Gastroesophageal sphincter (tissue), 4 donors: ENCODE measurements around the gene UBE3D. TPM values are rescaled to one million over a fixed set of nuclear protein-coding genes. Genes with fewer than 3 reads are reported as not detected.

Source experiments
- ATAC-seq: fragments of 150-250 bp; one replicate; pipeline ENCODE4 v1.9.1; 2016; ENCODE audit warnings: mild to moderate bottlenecking, moderate library complexity
- H3K27ac ChIP-seq, 4 donors: fragments of 200-600 bp; sonication (generic) in 3 of 4; 1 replicate in 3 of 4; 2 replicates in 1 of 4; pipeline ENCODE4 v1.5.1; 2016 to 2019
- H3K27me3 ChIP-seq: fragments of 200-600 bp; sonication (generic); one replicate; pipeline ENCODE4 v1.5.1; 2019
- H3K36me3 ChIP-seq, 2 donors: fragments of 200-600 bp; sonication (generic); one replicate each; pipeline ENCODE4 v1.5.1; 2019; ENCODE audit warnings: control low read depth in 1 of 2
- H3K4me1 ChIP-seq, 3 donors: fragments of 200-600 bp; sonication (generic); 1 replicate in 2 of 3; 2 replicates in 1 of 3; pipeline ENCODE4 v1.5.1; 2016 to 2019; ENCODE audit warnings: control low read depth in 2 of 3
- H3K4me3 ChIP-seq, 2 donors: fragments of 200-600 bp; sonication (generic); one replicate each; pipeline ENCODE4 v1.5.1; 2019; ENCODE audit warnings: mild to moderate bottlenecking in 1 of 2, moderate library complexity in 1 of 2
- H3K9me3 ChIP-seq, 3 donors: fragments of 200-600 bp; sonication (generic); one replicate each; pipeline ENCODE4 v1.5.1; 2017 to 2019; ENCODE audit warnings: control low read depth in 2 of 3
- EP300 ChIP-seq: sonication (generic); formaldehyde crosslinking; IDR thresholded peaks from one replicate; pipeline ENCODE4 v1.6.1; 2017; ENCODE audit warnings: antibody characterized with exemption, mild to moderate bottlenecking
- POLR2A ChIP-seq, 2 donors: fragments of 450-650 bp; IDR thresholded peaks; one replicate each; pipeline ENCODE4 v1.6.1; 2017; ENCODE audit warnings: antibody characterized with exemption in 2 of 2, mild to moderate bottlenecking in 2 of 2, moderate library complexity in 1 of 2
- POLR2AphosphoS5 ChIP-seq: sonication (generic); formaldehyde crosslinking; IDR thresholded peaks from one replicate; pipeline ENCODE4 v1.6.1; 2017; ENCODE audit warnings: antibody characterized with exemption
- WGBS, 2 donors: methylation state at CpG; one replicate each; pipeline ENCODE4 v1.1.5; 2018; ENCODE audit warnings: low coverage in 1 of 2; 5-methylcytosine and 5-hydroxymethylcytosine counted together
- total RNA-seq, 4 donors: library from RNA; depleted of rRNA; stranded (reverse); fragments of >200 nt; gene quantifications; one replicate each; pipeline ENCODE4 v1.1.0, GENCODE V29; 2016
- TF ChIP-seq, protein P1 (sequence below), 4 experiments: fragments of 200-600 bp in 2 of 4; fragments of 450-650 bp in 2 of 4; sonication (generic) in 1 of 4; IDR thresholded peaks; one replicate each; pipeline ENCODE4 v1.5.1; 2017 to 2019; ENCODE audit warnings: antibody characterized with exemption in 4 of 4, mild to moderate bottlenecking in 2 of 4, moderate library complexity in 2 of 4

The UBE3D gene
- total RNA-seq, 4 donors from 2014 or later, result 3.4 to 13.1 (median 7.3) TPM

DNA sequence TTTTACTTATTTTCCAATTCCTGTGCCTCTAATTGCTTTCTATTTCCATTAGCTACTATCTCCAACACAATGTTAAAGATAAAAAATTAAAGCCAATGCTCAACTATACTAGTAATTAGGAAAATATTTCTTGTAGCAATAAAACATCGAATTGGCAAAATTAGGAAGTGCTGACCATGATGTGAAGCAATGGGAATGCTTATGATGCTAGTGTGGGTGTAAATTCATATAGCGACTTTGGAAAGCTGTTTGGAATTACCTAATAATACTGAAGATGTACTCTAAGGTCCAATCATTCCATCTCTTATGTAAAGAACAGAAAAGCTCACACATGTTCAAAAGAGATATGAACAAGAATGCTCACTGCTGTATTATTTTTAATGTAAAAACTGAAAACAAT lies 78.2 kb downstream of the UBE3D start:
- Histone ChIP-seq H3K4me3 (no peak overlapping the region), H3K4me1 (peaks cover 0 to 19% (median 0%) of the 10 kb centered on the region in 3 donors), H3K27ac (no peak overlapping the region), H3K36me3 (no peaks in the 10 kb centered on the region), H3K27me3 (no peaks in the 10 kb centered on the region), H3K9me3 (no peaks in the 10 kb centered on the region)
- 74 to 100% methylated on average over 2 of the region's 2 CpGs for WGBS, 2 donors
- TF ChIP-seq, protein P1, sequence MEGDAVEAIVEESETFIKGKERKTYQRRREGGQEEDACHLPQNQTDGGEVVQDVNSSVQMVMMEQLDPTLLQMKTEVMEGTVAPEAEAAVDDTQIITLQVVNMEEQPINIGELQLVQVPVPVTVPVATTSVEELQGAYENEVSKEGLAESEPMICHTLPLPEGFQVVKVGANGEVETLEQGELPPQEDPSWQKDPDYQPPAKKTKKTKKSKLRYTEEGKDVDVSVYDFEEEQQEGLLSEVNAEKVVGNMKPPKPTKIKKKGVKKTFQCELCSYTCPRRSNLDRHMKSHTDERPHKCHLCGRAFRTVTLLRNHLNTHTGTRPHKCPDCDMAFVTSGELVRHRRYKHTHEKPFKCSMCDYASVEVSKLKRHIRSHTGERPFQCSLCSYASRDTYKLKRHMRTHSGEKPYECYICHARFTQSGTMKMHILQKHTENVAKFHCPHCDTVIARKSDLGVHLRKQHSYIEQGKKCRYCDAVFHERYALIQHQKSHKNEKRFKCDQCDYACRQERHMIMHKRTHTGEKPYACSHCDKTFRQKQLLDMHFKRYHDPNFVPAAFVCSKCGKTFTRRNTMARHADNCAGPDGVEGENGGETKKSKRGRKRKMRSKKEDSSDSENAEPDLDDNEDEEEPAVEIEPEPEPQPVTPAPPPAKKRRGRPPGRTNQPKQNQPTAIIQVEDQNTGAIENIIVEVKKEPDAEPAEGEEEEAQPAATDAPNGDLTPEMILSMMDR (IDR thresholded peaks at IDR 0.05), result no peak
- TF ChIP-seq POLR2A (IDR thresholded peaks at IDR 0.05) (no peak), EP300 (no peak), POLR2AphosphoS5 (no peak)
- no peak for ATAC-seq

DNA sequence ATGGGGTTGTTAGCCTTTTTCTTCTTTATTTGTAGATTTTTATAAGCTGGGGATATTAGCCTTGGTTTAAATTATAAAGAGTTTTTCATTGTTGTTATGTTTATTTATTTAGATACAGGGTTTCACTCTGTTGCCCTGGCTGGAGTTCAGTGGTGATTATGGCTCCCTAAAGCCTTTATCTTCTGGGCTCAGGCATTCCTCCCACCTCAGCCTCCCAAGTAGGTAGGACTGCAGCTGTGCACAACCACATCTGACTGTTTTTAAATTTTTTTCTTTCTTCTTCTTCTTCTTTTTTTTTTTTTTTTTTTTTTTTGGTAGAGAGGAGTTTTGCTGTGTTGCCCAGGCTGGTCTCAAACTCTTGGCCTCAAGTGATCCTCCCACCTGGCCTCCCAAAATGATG lies 80.9 kb downstream of the UBE3D start:
- no peak for ATAC-seq
- H3K4me1 ChIP-seq, result peaks cover 0 to 11% (median 0%) of the 10 kb centered on the region in 3 donors
- TF ChIP-seq, protein P1 (IDR thresholded peaks at IDR 0.05), result no peak
- no peak for TF ChIP-seq EP300
- no peak for TF ChIP-seq POLR2A (IDR thresholded peaks at IDR 0.05)
- TF ChIP-seq POLR2AphosphoS5, result no peak

GRCh38 chr6:82980086-82980485 lies 85.6 kb downstream of the UBE3D start:
- Histone ChIP-seq H3K36me3 (no peaks in the 10 kb centered on the region), H3K4me1 (no peaks in the 10 kb centered on the region), H3K4me3 (no peak overlapping the region), H3K9me3 (no peaks in the 10 kb centered on the region), H3K27ac (no peak overlapping the region), H3K27me3 (no peaks in the 10 kb centered on the region)
- 40 to 53% methylated on average over 1 of the region's 1 CpG for WGBS, 2 donors
- TF ChIP-seq, protein P1 (IDR thresholded peaks at IDR 0.05), result no peak
- TF ChIP-seq POLR2AphosphoS5 (no peak), EP300 (no peak), POLR2A (IDR thresholded peaks at IDR 0.05) (no peak)
- no peak for ATAC-seq

More for the DNA sequence above, 80.9 kb downstream of the UBE3D start:
- Histone ChIP-seq H3K27ac (no peak overlapping the region), H3K4me3 (no peak overlapping the region), H3K9me3 (no peaks in the 10 kb centered on the region), H3K27me3 (no peaks in the 10 kb centered on the region), H3K36me3 (no peaks in the 10 kb centered on the region)

- H3K27me3 ChIP-seq, result no peaks in the 10 kb centered on the region
- no peak for ATAC-seq
- 83 to 85% methylated on average over 1 of the region's 1 CpG for WGBS, 2 donors
These were observed 86.0 kb downstream of the UBE3D start for GRCh38 chr6:82979657-82980056.

DNA sequence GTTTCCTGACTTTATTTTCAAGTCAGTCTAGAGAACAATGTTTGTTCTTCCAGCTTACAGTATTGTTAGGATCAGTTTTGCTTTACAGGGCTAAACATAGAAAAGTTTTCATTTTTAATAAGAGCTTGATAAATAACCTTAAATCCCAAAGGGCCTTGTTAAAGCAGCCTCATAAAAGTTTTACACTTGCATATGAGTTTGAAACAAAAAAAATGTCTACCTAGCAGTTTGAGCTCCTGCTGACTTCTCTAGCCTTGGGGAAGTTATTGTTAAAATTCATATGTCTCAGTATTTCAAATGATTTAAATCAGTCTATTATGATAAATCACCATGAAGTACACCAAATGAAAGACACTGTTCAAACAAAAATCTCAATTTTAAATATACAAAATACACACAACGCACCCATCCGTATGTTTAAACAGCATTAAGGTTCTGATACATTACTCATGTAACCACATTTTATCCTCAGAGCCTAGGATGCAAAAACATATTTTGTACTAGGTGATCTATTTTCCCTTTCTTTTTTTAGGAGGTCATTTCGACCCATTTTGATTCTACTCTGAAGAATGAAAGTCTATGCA lies 87.2 kb downstream of the UBE3D start:
- H3K4me3 ChIP-seq, result no peak overlapping the region
- H3K27ac ChIP-seq, result no peak overlapping the region
- whole genome bisulfite sequencing, 2 donors, result 86 to 89% methylated on average over 3 of the region's 3 CpGs
- no peak for ATAC-seq
- H3K27me3 ChIP-seq, result no peaks in the 10 kb centered on the region
- TF ChIP-seq, protein P1 (IDR thresholded peaks at IDR 0.05), result no peak
- no peak for TF ChIP-seq POLR2A (IDR thresholded peaks at IDR 0.05)
- no peak for TF ChIP-seq EP300
- TF ChIP-seq POLR2AphosphoS5, result no peak
- H3K9me3 ChIP-seq, result no peaks in the 10 kb centered on the region
- no peaks in the 10 kb centered on the region for H3K36me3 ChIP-seq
- H3K4me1 ChIP-seq, result no peaks in the 10 kb centered on the region

More at GRCh38 chr6:82979657-82980056, 86.0 kb downstream of the UBE3D start:
- H3K4me3 ChIP-seq, result no peak overlapping the region
- TF ChIP-seq POLR2AphosphoS5 (no peak), POLR2A (IDR thresholded peaks at IDR 0.05) (no peak), EP300 (no peak)
- TF ChIP-seq, protein P1 (IDR thresholded peaks at IDR 0.05), result no peak
- no peak overlapping the region for H3K27ac ChIP-seq
- H3K9me3 ChIP-seq, result no peaks in the 10 kb centered on the region
- H3K36me3 ChIP-seq, result no peaks in the 10 kb centered on the region
- no peaks in the 10 kb centered on the region for H3K4me1 ChIP-seq
